Ectodermal cell (in vitro differentiated cells): ENCODE data around the gene NR2F2.
A peak's percentile ranks its signal among the peaks of the same experiment; 100 is the strongest.

ENCODE experiments used
- H3K27ac ChIP-seq: 2 replicates; pipeline ENCODE4 v1.7.0; 2013; ENCODE audit warnings: mild to moderate bottlenecking, low read depth, low read length; ENCODE audit not compliant: insufficient read depth, poor library complexity, severe bottlenecking
- H3K27me3 ChIP-seq: 2 replicates; pipeline ENCODE4 v1.7.0; 2013; ENCODE audit warnings: mild to moderate bottlenecking, low read length; ENCODE audit not compliant: insufficient read depth, control insufficient read depth, poor library complexity, severe bottlenecking
- H3K36me3 ChIP-seq: one replicate; pipeline ENCODE4 v1.7.0; 2013; ENCODE audit warnings: low read length; ENCODE audit not compliant: control insufficient read depth, insufficient read depth
- H3K4me1 ChIP-seq: one replicate; pipeline ENCODE4 v1.7.0; 2013; ENCODE audit warnings: low read length; ENCODE audit not compliant: control insufficient read depth, insufficient read depth
- H3K4me3 ChIP-seq: 2 replicates; pipeline ENCODE4 v1.7.0; 2013; ENCODE audit warnings: low read depth, low read length, control low read depth; ENCODE audit not compliant: insufficient read depth
- H3K9me3 ChIP-seq: 2 replicates; pipeline ENCODE4 v1.7.0; 2013; ENCODE audit warnings: mild to moderate bottlenecking, low read length, moderate library complexity; ENCODE audit not compliant: control insufficient read depth
- WGBS, 2 experiments: methylation state at CpG; one replicate each; pipeline ENCODE4 v1.1.7; 2013; ENCODE audit warnings: missing lambda C conversion rate in 2 of 2; 5-methylcytosine and 5-hydroxymethylcytosine counted together

NR2F2 gene

DNA sequence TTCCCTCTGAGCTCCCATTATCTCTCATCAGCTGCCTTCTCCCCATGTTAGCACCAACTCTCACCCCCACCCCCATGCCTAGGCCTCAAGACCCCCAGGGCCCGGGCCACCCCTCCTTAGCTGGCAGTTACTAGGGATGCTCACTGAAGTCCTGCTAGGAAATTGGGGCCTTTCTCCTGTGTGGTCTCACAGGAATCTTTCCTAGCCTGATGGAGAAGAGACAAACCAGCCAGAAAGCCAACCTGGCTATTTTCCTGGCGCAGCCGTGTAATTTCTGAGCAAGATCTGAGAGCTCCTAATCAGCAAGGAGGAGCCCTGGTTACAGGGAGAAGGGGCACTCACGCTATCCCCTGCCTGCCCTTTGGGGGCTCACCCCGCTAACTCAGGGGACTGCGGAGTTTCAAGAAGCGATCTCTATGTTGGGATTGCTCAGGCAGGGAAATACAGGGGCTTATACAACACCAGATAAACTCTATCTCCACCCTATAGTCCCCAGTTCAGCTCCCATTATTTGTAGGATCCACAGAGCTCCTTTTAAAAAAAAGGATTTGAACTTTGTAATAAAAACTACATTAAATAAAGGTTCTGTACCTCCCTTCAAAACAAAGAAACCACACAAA, 25.2 kb downstream of the NR2F2 start:
- Histone ChIP-seq H3K36me3 (no peaks in the 10 kb centered on the region), H3K4me1 (peaks cover 65% of the 10 kb centered on the region), H3K27me3 (peaks cover 100% of the 10 kb centered on the region), H3K9me3 (no peaks in the 10 kb centered on the region), H3K27ac (no peak overlapping the region), H3K4me3 (no peak overlapping the region)
- 6% methylated on average over 7 of the region's 7 CpGs for WGBS, 2 experiments

DNA sequence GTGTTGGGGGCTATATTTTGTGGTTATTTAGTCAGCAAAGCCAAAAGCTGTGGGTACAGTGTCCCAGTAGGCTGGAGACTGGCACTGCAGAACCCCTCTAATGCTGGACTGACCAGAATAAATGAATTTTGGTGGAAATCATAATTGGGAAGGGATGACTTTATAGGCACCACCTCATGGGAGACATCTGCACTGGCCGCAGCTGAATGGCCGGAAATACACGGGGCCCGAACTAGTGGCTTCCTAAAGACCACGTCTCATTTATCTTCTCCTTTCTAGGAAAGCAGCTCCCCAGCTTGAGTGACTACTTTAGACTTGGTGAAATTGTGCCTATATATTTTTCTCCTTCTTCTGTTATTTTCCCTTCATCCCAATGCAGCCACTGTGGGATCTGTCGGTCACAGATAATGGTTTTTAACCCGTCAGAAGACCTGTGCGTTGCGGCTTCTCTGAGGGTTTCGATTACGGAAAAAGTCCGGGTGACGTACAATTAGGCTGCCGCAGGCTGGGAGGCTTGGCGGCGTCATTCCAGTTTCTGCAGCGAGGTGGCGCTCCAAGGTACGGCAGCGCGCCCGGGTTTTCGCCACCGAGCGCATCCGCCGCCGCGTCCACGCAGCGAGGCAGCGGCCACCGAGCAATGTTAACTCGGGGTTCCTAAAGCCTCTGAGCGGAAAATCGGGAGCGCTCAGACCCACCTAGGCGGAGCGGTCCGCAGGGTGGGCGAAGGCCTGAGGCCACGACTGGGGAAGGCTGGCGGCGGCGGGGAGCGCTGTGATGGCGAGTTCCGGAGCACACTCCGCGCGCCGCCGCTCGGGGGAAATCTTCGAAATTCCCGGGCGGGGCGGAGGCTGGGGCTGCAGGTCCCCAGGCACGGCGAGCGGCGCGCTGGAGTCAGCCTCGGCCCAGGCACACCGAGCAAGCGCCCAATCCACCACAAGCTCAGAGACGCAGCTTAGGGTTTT, 26.3 kb downstream of the NR2F2 start:
- Histone ChIP-seq H3K4me3 (peak overlapping the region; percentile 60), H3K27me3 (peaks cover 100% of the 10 kb centered on the region), H3K36me3 (no peaks in the 10 kb centered on the region), H3K9me3 (no peaks in the 10 kb centered on the region), H3K27ac (no peak overlapping the region), H3K4me1 (peaks cover 64% of the 10 kb centered on the region)
- WGBS, 2 experiments, result 0 to 1% methylated on average over 66 to 67 of the region's 67 CpGs

- H3K9me3 ChIP-seq, result no peaks in the 10 kb centered on the region
- 8 to 9% methylated on average over 31 of the region's 31 CpGs for WGBS, 2 experiments
- no peak overlapping the region for H3K27ac ChIP-seq
- H3K4me1 ChIP-seq, result peaks cover 59% of the 10 kb centered on the region
- H3K36me3 ChIP-seq, result no peaks in the 10 kb centered on the region
- H3K27me3 ChIP-seq, result peaks cover 100% of the 10 kb centered on the region
- H3K4me3 ChIP-seq, result no peak overlapping the region
Observed at GRCh38 chr15:96358001-96358801, 27.7 kb downstream of the NR2F2 start.

- H3K27ac ChIP-seq, result no peak overlapping the region
- H3K4me3 ChIP-seq, result peak overlapping the region; percentile 44
- no peaks in the 10 kb centered on the region for H3K36me3 ChIP-seq
- 4 to 5% methylated on average over 21 of the region's 21 CpGs for WGBS, 2 experiments
- no peaks in the 10 kb centered on the region for H3K9me3 ChIP-seq
- H3K27me3 ChIP-seq, result peaks cover 100% of the 10 kb centered on the region
- peaks cover 65% of the 10 kb centered on the region for H3K4me1 ChIP-seq
Observed at GRCh38 chr15:96358821-96359615, 28.5 kb downstream of the NR2F2 start.

GRCh38 chr15:96359616-96360521, 29.4 kb downstream of the NR2F2 start:
- H3K4me1 ChIP-seq, result peaks cover 65% of the 10 kb centered on the region
- WGBS, 2 experiments, result 0 to 1% methylated on average over 57 of the region's 57 CpGs

DNA sequence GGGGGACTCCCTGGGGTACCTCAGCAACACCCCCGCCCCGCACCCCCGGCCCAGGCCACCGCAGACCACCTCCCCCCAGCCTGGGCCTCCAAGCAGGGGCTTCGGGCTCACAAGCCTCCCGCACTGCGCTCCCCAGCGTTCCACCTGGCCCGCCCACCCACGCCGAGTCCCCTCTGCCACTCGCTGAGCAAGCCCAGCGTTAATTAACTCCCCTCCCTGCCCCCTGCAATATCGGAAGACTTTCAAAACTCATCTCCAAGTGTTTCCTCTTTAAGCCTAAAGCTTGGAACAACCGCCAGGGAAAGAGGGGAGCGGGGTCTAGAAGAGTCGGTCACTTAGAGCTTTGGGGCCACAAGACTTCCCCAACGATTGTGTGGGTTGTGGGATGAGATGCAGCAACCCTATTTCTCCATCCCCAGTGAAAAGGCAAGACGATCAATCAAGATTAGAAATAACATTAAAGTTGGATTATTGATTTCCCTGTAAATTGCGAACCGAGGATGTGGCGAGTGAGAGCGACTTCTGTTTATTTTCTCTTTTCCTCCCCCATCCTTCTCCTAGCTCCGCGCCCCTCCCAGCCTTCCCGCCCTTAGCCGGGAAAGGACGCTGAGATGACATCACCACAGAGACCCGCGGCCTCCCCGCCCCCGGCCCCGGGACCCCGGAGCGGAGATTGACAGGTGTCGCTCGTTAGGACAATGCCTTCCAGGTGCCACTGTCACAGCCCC, 30.2 kb downstream of the NR2F2 start:
- 0% methylated on average over 36 to 37 of the region's 37 CpGs for WGBS, 2 experiments
- Histone ChIP-seq H3K4me1 (peaks cover 64% of the 10 kb centered on the region), H3K36me3 (no peaks in the 10 kb centered on the region), H3K27me3 (peaks cover 100% of the 10 kb centered on the region), H3K27ac (peak overlapping the region; percentile 36), H3K4me3 (peak overlapping the region; percentile 44), H3K9me3 (no peaks in the 10 kb centered on the region)

More at GRCh38 chr15:96359616-96360521, 29.4 kb downstream of the NR2F2 start:
- Histone ChIP-seq H3K9me3 (no peaks in the 10 kb centered on the region), H3K4me3 (peak overlapping the region; percentile 44), H3K27me3 (peaks cover 100% of the 10 kb centered on the region), H3K36me3 (no peaks in the 10 kb centered on the region), H3K27ac (peak overlapping the region; percentile 36)

GRCh38 chr15:96361309-96362010, 31.0 kb downstream of the NR2F2 start:
- Histone ChIP-seq H3K9me3 (no peaks in the 10 kb centered on the region), H3K4me3 (peak overlapping the region; percentile 44), H3K27ac (no peak overlapping the region), H3K36me3 (no peaks in the 10 kb centered on the region), H3K4me1 (peaks cover 70% of the 10 kb centered on the region), H3K27me3 (peaks cover 100% of the 10 kb centered on the region)
- WGBS, 2 experiments, result 0 to 2% methylated on average over 32 to 34 of the region's 34 CpGs

- WGBS, 2 experiments, result 2 to 6% methylated on average over 19 to 21 of the region's 21 CpGs
- H3K27me3 ChIP-seq, result peaks cover 100% of the 10 kb centered on the region
- H3K4me3 ChIP-seq, result peak overlapping the region; percentile 44
- no peaks in the 10 kb centered on the region for H3K9me3 ChIP-seq
- H3K4me1 ChIP-seq, result peaks cover 76% of the 10 kb centered on the region
- no peak overlapping the region for H3K27ac ChIP-seq
- no peaks in the 10 kb centered on the region for H3K36me3 ChIP-seq
Observed at GRCh38 chr15:96362011-96362754, 31.7 kb downstream of the NR2F2 start.
